IMR-90 (cell line): ENCODE measurements around the gene XAF1. TPM values are rescaled to one million over a fixed set of nuclear protein-coding genes. Genes with fewer than 3 reads are reported as not detected.

Source experiments
- ATAC-seq: fragments of 200-7000 bp; cut with Tn5 transposase; 2 replicates; pipeline ENCODE4 v1.9.1; 2020; ENCODE audit warnings: low read depth, mild to moderate bottlenecking, moderate library complexity
- BruUV-seq: library from RNA; stranded (reverse); fragments of 400-500 nt; replicated peaks from 2 replicates; lab custom pipeline; 2021; lab: Mats Ljungman, UMichigan
- CTCF ChIA-PET: fragments of 300-600 bp; formaldehyde crosslinking; extraction: SDS; loops from one replicate; lab custom pipeline; 2021; ENCODE audit warnings: antibody characterized with exemption; lab: Yijun Ruan, JAX
- POLR2A ChIA-PET: fragments of 300-600 bp; sonication (Branson Sonifier 250); formaldehyde crosslinking; loops from one replicate; lab custom pipeline; 2022; ENCODE audit warnings: antibody characterized with exemption; ENCODE audit not compliant: unreplicated experiment; lab: Charles Lee
- DNase-seq: peaks from one replicate; pipeline ENCODE4 v3.0.0; 2013
- H2AFZ ChIP-seq: replicated peaks from 2 replicates; pipeline ENCODE3; 2013; ENCODE audit warnings: low read length, mild to moderate bottlenecking; ENCODE audit not compliant: poor library complexity
- H2AK5ac ChIP-seq: 2 replicates; pipeline ENCODE4 v1.6.1; 2013; ENCODE audit warnings: low read depth, low read length, inconsistent platforms
- H2AK9ac ChIP-seq: replicated peaks from 2 replicates; pipeline ENCODE3; 2013; ENCODE audit warnings: mild to moderate bottlenecking, low read depth, low read length, moderate library complexity; ENCODE audit not compliant: poor library complexity
- H2BK120ac ChIP-seq: 2 replicates; pipeline ENCODE4 v1.6.1; 2013; ENCODE audit warnings: low read depth, low read length, inconsistent platforms
- H2BK15ac ChIP-seq: 3 replicates; pipeline ENCODE4 v1.6.1; 2013; ENCODE audit warnings: low read depth, low read length, inconsistent platforms
- H2BK20ac ChIP-seq: 2 replicates; pipeline ENCODE4 v1.6.1; 2013; ENCODE audit warnings: low read depth, mild to moderate bottlenecking, inconsistent platforms, low read length, moderate library complexity
- H2BK5ac ChIP-seq: 2 replicates; pipeline ENCODE4 v1.6.1; 2013; ENCODE audit warnings: mild to moderate bottlenecking, low read depth, low read length, inconsistent platforms; ENCODE audit not compliant: poor library complexity, severe bottlenecking
- H3K14ac ChIP-seq: replicated peaks from 2 replicates; pipeline ENCODE4 v1.6.1; 2013; ENCODE audit warnings: low read depth, low read length, inconsistent platforms
- H3K18ac ChIP-seq: 2 replicates; pipeline ENCODE4 v1.6.1; 2013; ENCODE audit warnings: low read depth, low read length, control low read depth
- H3K23ac ChIP-seq: 2 replicates; pipeline ENCODE4 v1.6.1; 2013; ENCODE audit warnings: low read depth, low read length, inconsistent platforms
- H3K27ac ChIP-seq: 2 replicates; pipeline ENCODE4 v1.5.1; 2013; ENCODE audit warnings: mild to moderate bottlenecking, control low read depth, low read length; ENCODE audit not compliant: insufficient read depth
- H3K27me3 ChIP-seq: 2 replicates; pipeline ENCODE4 v1.6.1; 2013; ENCODE audit warnings: low read length; ENCODE audit not compliant: control insufficient read depth, insufficient read depth
- H3K36me3 ChIP-seq: 2 replicates; pipeline ENCODE4 v1.6.1; 2013; ENCODE audit warnings: low read length, mixed read lengths; ENCODE audit not compliant: control insufficient read depth, insufficient read depth
- H3K4ac ChIP-seq: 2 replicates; pipeline ENCODE4 v1.6.1; 2013; ENCODE audit warnings: low read depth, low read length, inconsistent platforms
- H3K4me1 ChIP-seq: 2 replicates; pipeline ENCODE4 v1.6.1; 2013; ENCODE audit warnings: low read length, mixed read lengths; ENCODE audit not compliant: control insufficient read depth, insufficient read depth
- H3K4me2 ChIP-seq: 2 replicates; pipeline ENCODE4 v1.6.1; 2013; ENCODE audit warnings: low read depth, mild to moderate bottlenecking, control low read depth, low read length, moderate library complexity
- H3K4me3 ChIP-seq: 2 replicates; pipeline ENCODE4 v1.5.1; 2013; ENCODE audit warnings: low read depth, mild to moderate bottlenecking, control low read depth, low read length, moderate library complexity; ENCODE audit not compliant: insufficient read depth
- H3K56ac ChIP-seq: 2 replicates; pipeline ENCODE4 v1.6.1; 2013; ENCODE audit warnings: low read length, inconsistent platforms; ENCODE audit not compliant: insufficient read depth; ENCODE audit errors: extremely low read depth
- H3K79me1 ChIP-seq, 2 experiments: 2 replicates each; pipeline ENCODE4 v1.6.1; 2013; ENCODE audit warnings: low read length in 2 of 2, inconsistent platforms in 1 of 2, low read depth in 1 of 2
- H3K9ac ChIP-seq: 2 replicates; pipeline ENCODE4 v1.6.1; 2013; ENCODE audit warnings: low read depth, low read length, control low read depth
- H3K9me1 ChIP-seq: 2 replicates; pipeline ENCODE4 v1.6.1; 2013; ENCODE audit warnings: low read length, inconsistent platforms; ENCODE audit not compliant: insufficient read depth
- H3K9me3 ChIP-seq: 2 replicates; pipeline ENCODE4 v1.6.1; 2013; ENCODE audit warnings: low read length; ENCODE audit not compliant: control insufficient read depth, insufficient read depth
- H4K20me1 ChIP-seq: 2 replicates; pipeline ENCODE4 v1.6.1; 2013; ENCODE audit warnings: low read length, inconsistent platforms; ENCODE audit not compliant: insufficient read depth
- H4K5ac ChIP-seq: 2 replicates; pipeline ENCODE4 v1.6.1; 2013; ENCODE audit warnings: mild to moderate bottlenecking, low read depth, low read length, control low read depth
- H4K8ac ChIP-seq, 2 experiments: 2 replicates each; pipeline ENCODE4 v1.6.1; 2013; ENCODE audit warnings: low read depth in 2 of 2, low read length in 2 of 2, control low read depth in 1 of 2, inconsistent platforms in 1 of 2
- H4K91ac ChIP-seq: 2 replicates; pipeline ENCODE4 v1.6.1; 2013; ENCODE audit warnings: low read depth, low read length, inconsistent platforms; ENCODE audit not compliant: insufficient read depth
- CEBPB ChIP-seq: IDR thresholded peaks from 2 replicates; pipeline ENCODE4 v1.6.1; 2012; ENCODE audit warnings: low read depth, low read length, improper control_type of control experiment
- MAZ ChIP-seq: IDR thresholded peaks from 2 replicates; pipeline ENCODE4 v1.6.1; 2012; ENCODE audit warnings: low read depth, mild to moderate bottlenecking, low read length, improper control_type of control experiment, moderate library complexity, borderline replicate concordance
- MXI1 ChIP-seq: IDR thresholded peaks from 2 replicates; pipeline ENCODE4 v1.6.1; 2012; ENCODE audit warnings: low read depth, mild to moderate bottlenecking, low read length, moderate library complexity, borderline replicate concordance
- NFE2L2 ChIP-seq: fragments of 150-350 bp; IDR thresholded peaks from 2 replicates; pipeline ENCODE4 v1.6.1; 2016; ENCODE audit warnings: low read depth, mild to moderate bottlenecking, low read length
- RAD21 ChIP-seq: IDR thresholded peaks from 2 replicates; pipeline ENCODE4 v1.6.1; 2012; ENCODE audit warnings: low read length, improper control_type of control experiment
- SMC3 ChIP-seq: fragments of 150-350 bp; IDR thresholded peaks from 2 replicates; pipeline ENCODE4 v1.6.1; 2016; ENCODE audit warnings: low read depth, mild to moderate bottlenecking, antibody characterized with exemption, low read length, moderate library complexity
- WGBS, 2 experiments: methylation state at CpG; one replicate each; pipeline versions ENCODE4 v1.1.5 to v1.1.7; 2013; ENCODE audit warnings: missing lambda C conversion rate in 2 of 2; ENCODE audit not compliant: insufficient read length in 1 of 2; ENCODE audit errors: extremely low coverage in 2 of 2; 5-methylcytosine and 5-hydroxymethylcytosine counted together
- dilution Hi-C: fragments of 300-500 bp; cut with HindIII; formaldehyde crosslinking; loops from one replicate; pipeline ENCODE4 v1.14.3; 2018; ENCODE audit warnings: low sequenced_read_pairs; ENCODE audit not compliant: unreplicated experiment
- in situ Hi-C: fragments of 300-500 bp; cut with MboI; formaldehyde crosslinking; loops from 3 replicates; pipeline ENCODE4 v1.14.3; 2019; ENCODE audit warnings: low sequenced_read_pairs, inconsistent platforms, mixed read lengths
- intact Hi-C: fragments of 100-400 bp; cut with micrococcal nuclease; formaldehyde crosslinking; loops from 2 replicates; pipeline ENCODE4 v1.10.0; 2022
- polyA plus RNA-seq, 3 experiments: library from polyadenylated mRNA; depleted of rRNA; stranded (reverse); fragments of >200 nt; gene quantifications; 2 replicates each; pipeline ENCODE4 v1.2.3, GENCODE V29; 2012; ENCODE audit warnings: low replicate concordance in 1 of 3
- total RNA-seq: library from RNA; depleted of rRNA; stranded (reverse); fragments of >200 nt; gene quantifications from 2 replicates; pipeline ENCODE4 v1.2.3, GENCODE V29; 2012
- TF ChIP-seq, protein P1 (sequence below): fragments of 150-350 bp; IDR thresholded peaks from 2 replicates; pipeline ENCODE4 v1.6.1; 2016; ENCODE audit warnings: low read depth, mild to moderate bottlenecking, low read length, moderate library complexity, borderline replicate concordance
- TF ChIP-seq, protein P2 (sequence below): conservative IDR thresholded peaks from 2 replicates; pipeline ENCODE4 v1.5.1; 2012; ENCODE audit warnings: mild to moderate bottlenecking, low read depth, low read length, improper control_type of control experiment

XAF1 gene
- total and polyA plus RNA-seq, 2 of the 4 experiments (the other 2 are of a cell fraction) = 1.3 to 3.9 TPM

DNA sequence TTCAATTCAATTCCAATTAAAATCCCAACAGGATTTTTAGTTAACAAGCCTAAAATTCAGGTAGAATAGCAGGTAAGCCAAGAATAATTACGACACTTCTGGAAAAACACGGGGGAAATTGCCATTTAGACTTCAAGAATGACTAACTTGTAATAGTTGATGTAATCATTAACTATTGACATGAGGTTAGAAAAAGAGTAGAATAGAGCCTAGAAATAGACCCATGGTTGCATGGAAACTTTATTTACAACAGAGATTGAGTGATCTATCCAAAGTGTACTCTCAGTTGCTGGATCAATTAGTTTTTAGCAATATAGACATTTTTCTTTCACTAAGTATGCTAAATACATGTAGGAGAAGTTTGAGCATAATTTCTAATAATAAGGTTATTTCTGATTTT, 39.1 kb upstream of the XAF1 start:
- BruUV-seq = no TSS peak
- intact Hi-C loops = no loop called here
- H4K8ac ChIP-seq = no peak overlapping the region

More for the DNA sequence above, 39.1 kb upstream of the XAF1 start:
- in situ Hi-C loops (no loop called here), dilution Hi-C loops (no loop called here)
- Histone ChIP-seq H3K18ac (no peak overlapping the region), H4K5ac (no peak overlapping the region), H4K91ac (no peak overlapping the region), H3K23ac (no peak overlapping the region), H2BK120ac (no peak overlapping the region), H2AK5ac (no peak overlapping the region), H3K9me1 (no peaks in the 10 kb centered on the region), H3K9me3 (peaks cover 3% of the 10 kb centered on the region), H3K9ac (no peak overlapping the region), H3K14ac (no peak overlapping the region), H2BK15ac (no peak overlapping the region), H2AFZ (no peak overlapping the region), H4K20me1 (no peaks in the 10 kb centered on the region), H2BK20ac (no peak overlapping the region), H2BK5ac (no peak overlapping the region), H3K4me1 (no peaks in the 10 kb centered on the region), H2AK9ac (no peak overlapping the region), H3K79me1 (no peaks in the 10 kb centered on the region), H3K27ac (no peak overlapping the region), H3K36me3 (no peaks in the 10 kb centered on the region), H3K27me3 (peaks cover 25% of the 10 kb centered on the region), H3K56ac (no peak overlapping the region), H3K4me3 (no peak overlapping the region), H3K4me2 (no peak overlapping the region), H3K4ac (no peak overlapping the region)
- DNase-seq (no peak), ATAC-seq (no peak)
- TF ChIP-seq CEBPB (no peak), NFE2L2 (no peak), SMC3 (no peak), RAD21 (no peak), MXI1 (no peak), MAZ (no peak)
- TF ChIP-seq, protein P1, sequence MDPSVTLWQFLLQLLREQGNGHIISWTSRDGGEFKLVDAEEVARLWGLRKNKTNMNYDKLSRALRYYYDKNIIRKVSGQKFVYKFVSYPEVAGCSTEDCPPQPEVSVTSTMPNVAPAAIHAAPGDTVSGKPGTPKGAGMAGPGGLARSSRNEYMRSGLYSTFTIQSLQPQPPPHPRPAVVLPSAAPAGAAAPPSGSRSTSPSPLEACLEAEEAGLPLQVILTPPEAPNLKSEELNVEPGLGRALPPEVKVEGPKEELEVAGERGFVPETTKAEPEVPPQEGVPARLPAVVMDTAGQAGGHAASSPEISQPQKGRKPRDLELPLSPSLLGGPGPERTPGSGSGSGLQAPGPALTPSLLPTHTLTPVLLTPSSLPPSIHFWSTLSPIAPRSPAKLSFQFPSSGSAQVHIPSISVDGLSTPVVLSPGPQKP = no peak
- TF ChIP-seq, protein P2, sequence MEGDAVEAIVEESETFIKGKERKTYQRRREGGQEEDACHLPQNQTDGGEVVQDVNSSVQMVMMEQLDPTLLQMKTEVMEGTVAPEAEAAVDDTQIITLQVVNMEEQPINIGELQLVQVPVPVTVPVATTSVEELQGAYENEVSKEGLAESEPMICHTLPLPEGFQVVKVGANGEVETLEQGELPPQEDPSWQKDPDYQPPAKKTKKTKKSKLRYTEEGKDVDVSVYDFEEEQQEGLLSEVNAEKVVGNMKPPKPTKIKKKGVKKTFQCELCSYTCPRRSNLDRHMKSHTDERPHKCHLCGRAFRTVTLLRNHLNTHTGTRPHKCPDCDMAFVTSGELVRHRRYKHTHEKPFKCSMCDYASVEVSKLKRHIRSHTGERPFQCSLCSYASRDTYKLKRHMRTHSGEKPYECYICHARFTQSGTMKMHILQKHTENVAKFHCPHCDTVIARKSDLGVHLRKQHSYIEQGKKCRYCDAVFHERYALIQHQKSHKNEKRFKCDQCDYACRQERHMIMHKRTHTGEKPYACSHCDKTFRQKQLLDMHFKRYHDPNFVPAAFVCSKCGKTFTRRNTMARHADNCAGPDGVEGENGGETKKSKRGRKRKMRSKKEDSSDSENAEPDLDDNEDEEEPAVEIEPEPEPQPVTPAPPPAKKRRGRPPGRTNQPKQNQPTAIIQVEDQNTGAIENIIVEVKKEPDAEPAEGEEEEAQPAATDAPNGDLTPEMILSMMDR = no peak
- CTCF ChIA-PET = no interaction called here
- no CpG with 5 or more reads among the region's 2 CpGs for WGBS, 2 experiments
- POLR2A ChIA-PET = no interaction called here
